ENCODE results near the gene LGI2.

DNA sequence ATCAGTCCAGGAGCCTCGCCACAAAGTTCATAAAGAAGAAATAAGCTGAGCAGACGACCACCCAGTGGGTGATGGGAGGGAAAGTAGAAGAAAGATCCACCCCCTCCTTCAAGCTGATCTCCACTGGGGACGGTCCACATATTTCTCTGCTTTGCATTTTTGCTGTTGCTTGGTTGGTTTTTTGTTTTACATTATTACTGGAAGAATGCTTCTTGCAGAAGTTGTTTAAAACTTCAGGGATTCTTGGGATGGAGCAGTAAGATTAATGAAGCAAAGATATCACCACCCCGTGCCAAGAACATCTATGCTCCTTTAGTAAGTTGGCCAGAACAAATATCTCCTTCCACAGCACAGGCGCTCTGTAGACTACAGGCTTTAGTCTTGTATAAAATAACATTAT is 30.1 kb downstream of the LGI2 start:
- no peak for TF ChIP-seq CHD2 (IDR thresholded peaks at IDR 0.05; ENCODE audit: low read length, partially characterized antibody)
- TF ChIP-seq, protein P1, sequence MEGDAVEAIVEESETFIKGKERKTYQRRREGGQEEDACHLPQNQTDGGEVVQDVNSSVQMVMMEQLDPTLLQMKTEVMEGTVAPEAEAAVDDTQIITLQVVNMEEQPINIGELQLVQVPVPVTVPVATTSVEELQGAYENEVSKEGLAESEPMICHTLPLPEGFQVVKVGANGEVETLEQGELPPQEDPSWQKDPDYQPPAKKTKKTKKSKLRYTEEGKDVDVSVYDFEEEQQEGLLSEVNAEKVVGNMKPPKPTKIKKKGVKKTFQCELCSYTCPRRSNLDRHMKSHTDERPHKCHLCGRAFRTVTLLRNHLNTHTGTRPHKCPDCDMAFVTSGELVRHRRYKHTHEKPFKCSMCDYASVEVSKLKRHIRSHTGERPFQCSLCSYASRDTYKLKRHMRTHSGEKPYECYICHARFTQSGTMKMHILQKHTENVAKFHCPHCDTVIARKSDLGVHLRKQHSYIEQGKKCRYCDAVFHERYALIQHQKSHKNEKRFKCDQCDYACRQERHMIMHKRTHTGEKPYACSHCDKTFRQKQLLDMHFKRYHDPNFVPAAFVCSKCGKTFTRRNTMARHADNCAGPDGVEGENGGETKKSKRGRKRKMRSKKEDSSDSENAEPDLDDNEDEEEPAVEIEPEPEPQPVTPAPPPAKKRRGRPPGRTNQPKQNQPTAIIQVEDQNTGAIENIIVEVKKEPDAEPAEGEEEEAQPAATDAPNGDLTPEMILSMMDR (IDR thresholded peaks at IDR 0.05) = no peak
- TF ChIP-seq FOXM1 (IDR thresholded peaks at IDR 0.05; ENCODE audit: low read depth) = no peak
- TF ChIP-seq RAD21 (IDR thresholded peaks at IDR 0.05; ENCODE audit: low read length) = no peak
- TF ChIP-seq SMC3 (IDR thresholded peaks at IDR 0.05; ENCODE audit: low read depth, low read length) = no peak
- no peak for TF ChIP-seq POLR2AphosphoS5 (IDR thresholded peaks at IDR 0.05; ENCODE audit: low read depth, low read length)
- TF ChIP-seq, protein P2, sequence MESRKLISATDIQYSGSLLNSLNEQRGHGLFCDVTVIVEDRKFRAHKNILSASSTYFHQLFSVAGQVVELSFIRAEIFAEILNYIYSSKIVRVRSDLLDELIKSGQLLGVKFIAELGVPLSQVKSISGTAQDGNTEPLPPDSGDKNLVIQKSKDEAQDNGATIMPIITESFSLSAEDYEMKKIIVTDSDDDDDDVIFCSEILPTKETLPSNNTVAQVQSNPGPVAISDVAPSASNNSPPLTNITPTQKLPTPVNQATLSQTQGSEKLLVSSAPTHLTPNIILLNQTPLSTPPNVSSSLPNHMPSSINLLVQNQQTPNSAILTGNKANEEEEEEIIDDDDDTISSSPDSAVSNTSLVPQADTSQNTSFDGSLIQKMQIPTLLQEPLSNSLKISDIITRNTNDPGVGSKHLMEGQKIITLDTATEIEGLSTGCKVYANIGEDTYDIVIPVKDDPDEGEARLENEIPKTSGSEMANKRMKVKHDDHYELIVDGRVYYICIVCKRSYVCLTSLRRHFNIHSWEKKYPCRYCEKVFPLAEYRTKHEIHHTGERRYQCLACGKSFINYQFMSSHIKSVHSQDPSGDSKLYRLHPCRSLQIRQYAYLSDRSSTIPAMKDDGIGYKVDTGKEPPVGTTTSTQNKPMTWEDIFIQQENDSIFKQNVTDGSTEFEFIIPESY (IDR thresholded peaks at IDR 0.05; ENCODE audit: borderline replicate concordance, low read depth) = no peak
- TF ChIP-seq EZH2phosphoT487 (IDR thresholded peaks at IDR 0.05; ENCODE audit: borderline replicate concordance, low read depth) = no peak
- TF ChIP-seq SIN3A (IDR thresholded peaks at IDR 0.05; ENCODE audit: borderline replicate concordance, low read depth, low read length) = no peak
- TF ChIP-seq, protein P3, sequence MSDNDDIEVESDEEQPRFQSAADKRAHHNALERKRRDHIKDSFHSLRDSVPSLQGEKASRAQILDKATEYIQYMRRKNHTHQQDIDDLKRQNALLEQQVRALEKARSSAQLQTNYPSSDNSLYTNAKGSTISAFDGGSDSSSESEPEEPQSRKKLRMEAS (IDR thresholded peaks at IDR 0.05; ENCODE audit: low read depth) = no peak
- no peak for TF ChIP-seq NRF1 (IDR thresholded peaks at IDR 0.05; ENCODE audit: low read depth, low read length)

All from SK-N-SH (cell line).